Right lobe of liver (tissue), 6 donors: ENCODE data around the gene CCNE1. TPM values are rescaled to one million over a fixed set of nuclear protein-coding genes. Genes with fewer than 3 reads are reported as not detected.

ENCODE experiments used
- ATAC-seq, 4 donors: fragments of 200-7000 bp; cut with Tn5 transposase; one replicate each; pipeline ENCODE4 v1.9.1; 2020; ENCODE audit warnings: mild to moderate bottlenecking in 4 of 4, moderate library complexity in 4 of 4
- DNase-seq, 3 donors: peaks; one replicate each; pipeline ENCODE4 v3.0.0-alpha.2; 2020
- H3K27ac ChIP-seq, 3 donors: fragments of 200-600 bp; one replicate each; pipeline ENCODE4 v1.8.0; 2022
- H3K27me3 ChIP-seq, 2 donors: fragments of 200-600 bp; one replicate each; pipeline ENCODE4 v1.8.0; 2022
- H3K36me3 ChIP-seq, 4 donors: fragments of 200-600 bp; sonication (generic) in 1 of 4; one replicate each; pipeline versions ENCODE4 v1.5.1 to v1.8.0; 2017 to 2022; ENCODE audit warnings: control low read depth in 1 of 4
- H3K4me1 ChIP-seq, 4 donors: fragments of 200-600 bp; sonication (generic) in 1 of 4; one replicate each; pipeline versions ENCODE4 v1.5.1 to v1.8.0; 2017 to 2022; ENCODE audit warnings: control low read depth in 1 of 4
- H3K4me3 ChIP-seq, 3 donors: fragments of 200-600 bp; one replicate each; pipeline ENCODE4 v1.8.0; 2022
- H3K9me3 ChIP-seq, 4 donors: fragments of 200-600 bp; sonication (generic) in 1 of 4; one replicate each; pipeline versions ENCODE4 v1.5.1 to v1.8.0; 2017 to 2022; ENCODE audit warnings: control low read depth in 1 of 4
- POLR2A ChIP-seq: fragments of 450-650 bp; IDR thresholded peaks from one replicate; pipeline ENCODE4 v1.6.1; 2017; ENCODE audit warnings: antibody characterized with exemption, mild to moderate bottlenecking
- WGBS: methylation state at CpG from one replicate; pipeline ENCODE4 v1.1.6; 2018; ENCODE audit warnings: low coverage, low lambda C conversion rate; ENCODE audit not compliant: insufficient coverage; ENCODE audit errors: missing lambda C conversion rate; 5-methylcytosine and 5-hydroxymethylcytosine counted together
- intact Hi-C, 2 donors: fragments of 100-400 bp; cut with DNase I; formaldehyde crosslinking; loops; one replicate each; pipeline versions ENCODE4 v1.11.2 to v1.14.1; 2022
- total RNA-seq, 6 experiments: library from RNA; depleted of rRNA in 2 of 6; stranded (reverse); fragments of >200 nt in 2 of 6; fragmentation: NEBNext Ultra II Directional in 3 of 6; extraction: Animal tissue kit (Norgen Biotek cat#: 25700) in 3 of 6; gene quantifications; one replicate each; pipeline versions ENCODE4 v1.1.0 to v1.2.4, GENCODE V29; 2016 to 2023
- TF ChIP-seq, protein P1 (sequence below), 4 donors: fragments of 200-600 bp in 3 of 4; fragments of 450-650 bp in 1 of 4; IDR thresholded peaks; one replicate each; pipeline versions ENCODE4 v1.5.1 to v1.8.0; 2016 to 2022; ENCODE audit warnings: antibody characterized with exemption in 4 of 4, mild to moderate bottlenecking in 2 of 4
- donor health status: DM: no; HTN: yes; CAD: no.
- donor health status: DM: no; HTN: no; CAD: no.
- donor health status: DM: no; HTN: no; CAD: no.
- donor health status: DM: no; HTN: yes; CAD: no.
- donor health status: DM: no; HTN: yes; CAD: no.

Gene CCNE1
- total RNA-seq, 6 experiments from 2014 or later: 0.26 to 2.2 (median 0.90) TPM

GRCh38 chr19:29777781-29778309 is 33.9 kb upstream of the CCNE1 start:
- WGBS: 40% methylated on average over 1 of the region's 6 CpGs
- no peak for TF ChIP-seq POLR2A
- TF ChIP-seq, protein P1, sequence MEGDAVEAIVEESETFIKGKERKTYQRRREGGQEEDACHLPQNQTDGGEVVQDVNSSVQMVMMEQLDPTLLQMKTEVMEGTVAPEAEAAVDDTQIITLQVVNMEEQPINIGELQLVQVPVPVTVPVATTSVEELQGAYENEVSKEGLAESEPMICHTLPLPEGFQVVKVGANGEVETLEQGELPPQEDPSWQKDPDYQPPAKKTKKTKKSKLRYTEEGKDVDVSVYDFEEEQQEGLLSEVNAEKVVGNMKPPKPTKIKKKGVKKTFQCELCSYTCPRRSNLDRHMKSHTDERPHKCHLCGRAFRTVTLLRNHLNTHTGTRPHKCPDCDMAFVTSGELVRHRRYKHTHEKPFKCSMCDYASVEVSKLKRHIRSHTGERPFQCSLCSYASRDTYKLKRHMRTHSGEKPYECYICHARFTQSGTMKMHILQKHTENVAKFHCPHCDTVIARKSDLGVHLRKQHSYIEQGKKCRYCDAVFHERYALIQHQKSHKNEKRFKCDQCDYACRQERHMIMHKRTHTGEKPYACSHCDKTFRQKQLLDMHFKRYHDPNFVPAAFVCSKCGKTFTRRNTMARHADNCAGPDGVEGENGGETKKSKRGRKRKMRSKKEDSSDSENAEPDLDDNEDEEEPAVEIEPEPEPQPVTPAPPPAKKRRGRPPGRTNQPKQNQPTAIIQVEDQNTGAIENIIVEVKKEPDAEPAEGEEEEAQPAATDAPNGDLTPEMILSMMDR (IDR thresholded peaks at IDR 0.05): no peak
- Histone ChIP-seq H3K27ac (no peak overlapping the region), H3K27me3 (no peaks in the 10 kb centered on the region), H3K9me3 (no peaks in the 10 kb centered on the region), H3K4me1 (no peaks in the 10 kb centered on the region), H3K4me3 (no peak overlapping the region), H3K36me3 (no peaks in the 10 kb centered on the region)
- ATAC-seq: no peak
- intact Hi-C loops: no loop called here
- DNase-seq: no peak

GRCh38 chr19:29779921-29780320 is 31.9 kb upstream of the CCNE1 start:
- H3K9me3 ChIP-seq: no peaks in the 10 kb centered on the region
- TF ChIP-seq POLR2A: no peak
- TF ChIP-seq, protein P1 (IDR thresholded peaks at IDR 0.05): no peak
- H3K4me1 ChIP-seq: no peaks in the 10 kb centered on the region
- H3K4me3 ChIP-seq: no peak overlapping the region
- no peak for ATAC-seq
- 10% methylated on average over 1 of the region's 9 CpGs for WGBS
- H3K27ac ChIP-seq: no peak overlapping the region
- intact Hi-C loops: no loop called here
- H3K27me3 ChIP-seq: no peaks in the 10 kb centered on the region
- DNase-seq: no peak
- no peaks in the 10 kb centered on the region for H3K36me3 ChIP-seq

DNA sequence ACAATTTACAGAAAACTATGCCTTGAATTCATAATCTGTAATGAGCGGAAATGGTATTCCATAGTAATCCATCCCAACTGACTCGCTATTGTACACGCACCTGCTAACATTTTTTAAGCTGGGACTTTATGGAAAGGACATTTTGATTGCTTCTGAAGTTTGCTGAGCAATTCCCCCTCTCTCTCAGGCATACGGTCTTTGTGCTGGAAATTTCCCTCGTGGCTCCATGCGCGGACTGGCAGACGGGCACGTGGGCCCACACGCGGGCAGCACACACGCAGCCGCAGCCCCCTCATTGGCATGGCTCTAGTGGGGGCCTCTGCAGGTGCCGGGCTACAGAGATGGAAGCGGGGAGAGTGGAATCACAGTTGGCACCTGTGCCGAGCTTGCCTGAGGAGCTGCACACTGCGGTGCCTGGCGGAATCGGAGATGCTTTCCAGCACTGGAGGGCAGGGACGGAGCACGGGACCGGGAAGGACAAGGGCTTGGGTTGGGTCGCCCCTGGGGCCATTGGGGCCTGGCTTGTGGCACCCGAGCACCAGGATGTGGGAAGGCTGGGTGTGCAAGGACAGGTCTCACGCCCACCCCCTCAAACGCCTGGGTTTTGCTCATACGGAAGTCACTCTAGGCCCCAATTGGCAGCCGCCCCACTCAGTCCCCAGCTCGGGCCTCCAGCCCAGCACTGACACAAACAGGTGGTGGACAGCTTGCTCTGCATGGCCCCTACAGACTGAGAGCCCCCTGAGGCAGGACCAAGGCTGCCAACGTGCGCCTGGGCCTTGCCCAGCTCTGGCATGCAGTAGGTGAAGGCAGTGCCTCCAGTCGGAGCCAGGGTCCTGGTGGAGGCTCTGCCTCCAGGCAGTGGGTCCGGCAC is 30.2 kb upstream of the CCNE1 start:
- Histone ChIP-seq H3K27ac (no peak overlapping the region), H3K4me3 (no peak overlapping the region), H3K36me3 (no peaks in the 10 kb centered on the region), H3K4me1 (no peaks in the 10 kb centered on the region), H3K9me3 (no peaks in the 10 kb centered on the region), H3K27me3 (no peaks in the 10 kb centered on the region)
- ATAC-seq (no peak), DNase-seq (no peak)
- intact Hi-C loops: no loop called here
- 70% methylated on average over 15 of the region's 33 CpGs for WGBS
- TF ChIP-seq POLR2A: no peak
- TF ChIP-seq, protein P1 (IDR thresholded peaks at IDR 0.05): no peak

- ATAC-seq (no peak), DNase-seq (no peak)
- intact Hi-C loops: no loop called here
- Histone ChIP-seq H3K9me3 (no peaks in the 10 kb centered on the region), H3K4me1 (no peaks in the 10 kb centered on the region), H3K36me3 (no peaks in the 10 kb centered on the region), H3K27me3 (no peaks in the 10 kb centered on the region), H3K27ac (no peak overlapping the region), H3K4me3 (no peak overlapping the region)
- 76% methylated on average over 6 of the region's 13 CpGs for WGBS
- TF ChIP-seq, protein P1 (IDR thresholded peaks at IDR 0.05): no peak
- TF ChIP-seq POLR2A: no peak
These were observed 29.6 kb upstream of the CCNE1 start for GRCh38 chr19:29782260-29782580.
